Left renal pelvis (tissue), 4 donors: ENCODE results near the gene STON2. TPM values are rescaled to one million over a fixed set of nuclear protein-coding genes. Genes with fewer than 3 reads are reported as not detected.
"Not testable (repeated sequence)": the region's sequence is repeated elsewhere in the genome, so short reads cannot be mapped to it uniquely, and the experiment has no call there.

Experiments
- DNase-seq, 4 donors: peaks; one replicate each; pipeline ENCODE4 v3.0.0-alpha.2; 2013; ENCODE audit warnings: low read depth in 4 of 4, low spot score in 3 of 4
- polyA plus RNA-seq, 4 donors: library from polyadenylated mRNA; unstranded; fragments of 120-200 nt; gene quantifications; one replicate each; pipeline ENCODE4 v1.2.1, GENCODE V29; 2013; ENCODE audit not compliant: insufficient read length in 4 of 4

The STON2 gene, protein sequence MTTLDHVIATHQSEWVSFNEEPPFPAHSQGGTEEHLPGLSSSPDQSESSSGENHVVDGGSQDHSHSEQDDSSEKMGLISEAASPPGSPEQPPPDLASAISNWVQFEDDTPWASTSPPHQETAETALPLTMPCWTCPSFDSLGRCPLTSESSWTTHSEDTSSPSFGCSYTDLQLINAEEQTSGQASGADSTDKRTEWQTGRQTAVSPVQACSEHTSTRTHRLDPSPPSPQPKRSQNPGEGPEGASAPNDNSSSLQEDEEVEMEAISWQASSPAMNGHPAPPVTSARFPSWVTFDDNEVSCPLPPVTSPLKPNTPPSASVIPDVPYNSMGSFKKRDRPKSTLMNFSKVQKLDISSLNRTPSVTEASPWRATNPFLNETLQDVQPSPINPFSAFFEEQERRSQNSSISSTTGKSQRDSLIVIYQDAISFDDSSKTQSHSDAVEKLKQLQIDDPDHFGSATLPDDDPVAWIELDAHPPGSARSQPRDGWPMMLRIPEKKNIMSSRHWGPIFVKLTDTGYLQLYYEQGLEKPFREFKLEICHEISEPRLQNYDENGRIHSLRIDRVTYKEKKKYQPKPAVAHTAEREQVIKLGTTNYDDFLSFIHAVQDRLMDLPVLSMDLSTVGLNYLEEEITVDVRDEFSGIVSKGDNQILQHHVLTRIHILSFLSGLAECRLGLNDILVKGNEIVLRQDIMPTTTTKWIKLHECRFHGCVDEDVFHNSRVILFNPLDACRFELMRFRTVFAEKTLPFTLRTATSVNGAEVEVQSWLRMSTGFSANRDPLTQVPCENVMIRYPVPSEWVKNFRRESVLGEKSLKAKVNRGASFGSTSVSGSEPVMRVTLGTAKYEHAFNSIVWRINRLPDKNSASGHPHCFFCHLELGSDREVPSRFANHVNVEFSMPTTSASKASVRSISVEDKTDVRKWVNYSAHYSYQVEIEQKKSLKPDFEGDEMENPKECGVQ
- polyA plus RNA-seq, result 10 to 100 TPM in 3 of 4 donors, 1 to 10 TPM in 1; 2.5 to 53.8 (median 45.7) TPM

DNA sequence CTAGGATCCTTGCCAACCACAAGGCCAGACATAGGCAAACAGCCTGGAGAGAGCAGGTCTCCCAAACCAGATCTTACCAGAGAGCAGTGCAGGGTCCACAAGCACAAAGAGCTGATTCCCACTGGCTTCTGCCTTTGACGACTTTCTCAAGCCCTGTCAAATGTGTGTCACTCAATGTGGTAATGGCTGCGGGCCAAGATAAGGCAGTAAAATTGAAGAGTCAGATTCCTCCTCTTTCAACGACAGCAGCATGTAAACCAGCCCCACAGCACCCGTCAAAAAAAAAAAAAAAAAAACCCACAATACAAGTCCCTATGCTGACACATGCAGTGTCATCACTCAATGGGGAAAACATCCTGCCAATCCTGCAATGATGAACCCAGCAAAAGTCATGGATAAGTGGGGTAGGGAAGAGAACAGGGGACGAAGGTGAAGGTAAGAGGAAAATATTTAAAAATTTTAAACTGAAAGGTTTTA lies at the start of gene STON2:
TSS of gene STON2 (minus strand) at position 123 of the 477 bp plus-strand sequence. CDS start 1,942 bp downstream, outside the sequence.
- DNase-seq, result no peak

DNA sequence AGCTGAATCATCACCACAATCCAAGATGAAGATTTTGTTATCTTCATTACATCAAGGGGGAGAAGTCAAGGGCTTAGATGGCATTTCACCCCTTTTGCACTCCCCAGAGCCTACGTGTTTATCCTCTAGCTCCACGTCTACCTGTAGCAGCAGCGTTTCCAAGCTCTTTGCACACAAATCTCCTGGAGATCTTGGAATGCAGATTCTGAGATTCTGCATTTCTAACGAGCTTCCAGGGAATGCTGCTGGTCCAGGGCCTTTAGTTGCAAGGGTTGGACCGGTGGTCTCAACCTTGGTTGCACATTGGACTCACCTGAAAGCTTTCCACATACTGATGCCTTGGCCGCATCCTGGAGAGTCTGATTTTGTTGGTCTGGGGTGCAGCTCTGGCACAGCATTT lies 49.5 kb upstream of the STON2 start:
- DNase-seq, result no peak

DNA sequence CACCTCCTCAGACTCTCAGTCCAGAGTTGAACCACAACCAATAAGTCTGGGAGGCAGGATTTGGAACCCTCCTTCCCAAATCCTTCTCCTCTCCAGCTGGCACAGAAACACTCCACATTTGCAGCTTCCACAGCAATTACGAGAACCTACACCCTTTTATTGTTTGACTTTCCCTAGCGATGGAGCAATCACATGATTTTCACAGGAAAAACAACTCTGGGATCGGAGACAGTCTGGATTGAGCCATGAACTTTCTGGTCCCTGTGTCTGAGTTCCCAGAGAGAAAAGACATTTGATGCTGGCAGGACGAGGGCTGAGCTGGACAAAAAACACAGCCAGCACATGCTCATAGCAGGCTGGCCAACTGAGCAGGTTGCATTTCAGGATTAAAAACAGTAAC lies 49.0 kb upstream of the STON2 start:
- DNase-seq, result no peak

DNA sequence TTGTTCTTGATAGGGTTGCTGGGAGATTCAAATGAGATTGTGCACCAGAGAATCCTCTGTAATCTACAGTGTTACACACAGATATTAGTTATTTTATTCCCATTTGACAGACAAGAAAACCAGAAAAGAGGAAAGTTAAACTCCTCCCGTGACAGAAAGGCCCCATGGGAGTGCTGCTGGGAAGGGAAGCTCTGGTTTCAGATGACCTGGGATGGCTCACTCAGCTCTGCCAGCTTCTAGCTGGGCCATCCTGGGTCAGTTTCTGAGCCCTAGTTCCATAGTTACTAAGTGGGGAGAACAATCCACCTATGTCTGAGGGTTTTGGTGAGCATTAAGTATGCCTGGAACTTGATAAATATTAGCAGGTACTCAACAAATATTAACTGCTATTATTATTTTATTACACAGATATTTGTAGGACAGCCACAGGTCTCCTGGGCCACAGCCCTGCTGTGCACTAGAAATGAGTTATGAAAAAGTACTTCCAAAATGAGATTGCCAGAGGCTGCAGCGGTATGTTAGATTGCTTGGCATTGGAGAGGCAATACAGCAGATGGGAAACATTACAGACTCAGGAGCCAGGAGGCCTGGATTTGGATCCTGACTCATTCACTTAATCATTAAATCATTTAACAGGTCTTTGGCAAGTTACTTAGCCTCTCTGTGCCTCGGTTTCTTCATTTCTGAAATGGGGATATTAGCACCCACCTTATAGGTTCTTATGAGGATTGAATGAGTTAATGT lies 47.1 kb upstream of the STON2 start:
- no peak for DNase-seq

DNA sequence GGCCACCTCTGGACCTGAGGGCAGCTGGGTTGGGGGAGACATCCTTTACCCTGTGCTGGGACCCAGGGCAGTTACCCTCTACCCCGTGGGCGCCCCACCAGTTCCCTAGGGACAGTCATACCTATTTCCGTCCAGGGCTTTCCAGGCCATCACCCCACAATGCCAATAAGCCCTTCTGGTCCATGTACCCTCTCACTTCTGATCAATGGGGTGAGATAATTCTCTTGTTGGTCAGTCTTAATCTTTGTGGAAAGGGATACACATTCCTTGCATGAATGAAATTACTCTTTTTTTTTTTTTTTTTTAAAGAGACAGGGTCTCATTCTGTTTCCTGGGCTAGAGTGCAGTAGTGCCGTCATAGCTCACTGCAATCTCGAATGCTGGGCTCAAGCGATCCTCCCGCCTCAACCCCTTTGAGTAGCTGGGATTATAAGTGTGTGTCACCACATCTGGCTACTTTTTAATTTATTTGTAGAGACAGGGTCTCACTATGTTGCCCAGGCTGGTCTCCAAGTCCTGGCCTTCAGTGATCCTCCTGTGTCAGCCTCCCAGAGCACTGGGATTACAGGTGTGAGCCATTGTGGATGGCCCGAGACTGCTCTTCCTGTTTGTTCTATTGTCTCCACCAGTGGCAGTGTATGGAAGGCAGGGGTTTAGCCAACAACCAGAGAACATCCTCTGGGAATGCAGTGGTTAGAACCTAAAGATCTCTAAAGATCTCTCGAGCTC lies 46.3 kb upstream of the STON2 start:
- DNase-seq, result no peak

DNA sequence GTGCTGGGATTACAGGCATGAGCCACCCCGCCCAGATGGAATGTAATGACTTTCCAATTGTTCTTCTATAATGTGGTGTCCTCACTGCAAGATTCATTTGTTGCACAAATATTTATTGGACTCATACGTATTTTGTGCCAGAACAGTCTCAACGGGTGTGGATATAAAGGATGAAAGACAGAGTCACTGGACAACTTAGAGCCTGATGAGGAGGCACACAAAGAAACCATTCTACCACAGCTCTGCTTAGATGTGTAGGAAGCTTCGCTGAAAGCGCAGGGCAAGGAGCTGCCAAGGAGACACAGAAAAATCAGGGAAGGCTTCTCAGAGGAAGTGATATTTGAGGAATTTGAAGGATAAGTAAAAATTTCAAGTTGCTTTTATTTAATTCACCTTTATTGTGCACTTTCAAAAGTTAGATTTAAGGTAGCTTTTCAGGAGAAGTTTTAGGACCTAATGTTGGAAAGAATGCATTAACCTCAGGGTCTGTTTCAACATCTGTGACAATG lies 41.6 kb upstream of the STON2 start:
- DNase-seq, result no peak

DNA sequence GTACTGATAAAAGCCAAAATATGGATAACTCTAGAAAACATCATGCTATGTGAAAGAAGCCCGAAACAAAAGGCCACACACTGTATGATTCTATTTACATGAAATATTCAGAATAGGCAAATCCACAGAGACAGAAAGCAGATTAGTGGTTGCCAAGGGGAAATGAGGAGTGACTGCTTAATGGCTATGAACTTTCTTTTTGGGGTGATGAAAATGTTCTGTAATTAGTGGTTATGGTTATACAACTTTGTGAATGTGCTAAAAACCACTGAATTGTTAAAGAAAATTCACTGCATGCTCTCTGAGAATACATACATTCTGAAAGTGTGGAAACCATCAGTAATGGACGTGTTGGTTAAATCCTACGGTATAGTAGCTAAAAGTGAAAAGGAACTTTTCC lies 39.9 kb upstream of the STON2 start:
- DNase-seq, result no peak

DNA sequence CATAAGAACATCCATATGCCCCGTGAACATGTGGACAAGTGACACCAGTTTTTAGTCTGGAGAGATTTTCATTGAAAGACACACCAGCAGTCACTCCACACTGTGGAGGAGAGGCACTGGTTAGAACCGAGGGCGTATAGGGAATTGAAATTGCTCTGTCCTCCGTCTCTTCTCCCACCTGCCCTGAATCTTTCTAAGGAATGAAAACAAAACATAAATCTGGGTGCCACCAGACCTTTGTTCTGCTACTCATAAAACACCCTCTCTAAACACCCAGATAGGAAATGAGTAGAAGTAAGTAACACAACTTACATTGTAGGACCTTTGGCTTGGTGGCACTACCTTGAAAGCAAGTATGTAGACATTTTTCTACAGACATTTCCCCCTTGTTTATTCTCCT lies 37.1 kb upstream of the STON2 start:
- DNase-seq, result no peak

DNA sequence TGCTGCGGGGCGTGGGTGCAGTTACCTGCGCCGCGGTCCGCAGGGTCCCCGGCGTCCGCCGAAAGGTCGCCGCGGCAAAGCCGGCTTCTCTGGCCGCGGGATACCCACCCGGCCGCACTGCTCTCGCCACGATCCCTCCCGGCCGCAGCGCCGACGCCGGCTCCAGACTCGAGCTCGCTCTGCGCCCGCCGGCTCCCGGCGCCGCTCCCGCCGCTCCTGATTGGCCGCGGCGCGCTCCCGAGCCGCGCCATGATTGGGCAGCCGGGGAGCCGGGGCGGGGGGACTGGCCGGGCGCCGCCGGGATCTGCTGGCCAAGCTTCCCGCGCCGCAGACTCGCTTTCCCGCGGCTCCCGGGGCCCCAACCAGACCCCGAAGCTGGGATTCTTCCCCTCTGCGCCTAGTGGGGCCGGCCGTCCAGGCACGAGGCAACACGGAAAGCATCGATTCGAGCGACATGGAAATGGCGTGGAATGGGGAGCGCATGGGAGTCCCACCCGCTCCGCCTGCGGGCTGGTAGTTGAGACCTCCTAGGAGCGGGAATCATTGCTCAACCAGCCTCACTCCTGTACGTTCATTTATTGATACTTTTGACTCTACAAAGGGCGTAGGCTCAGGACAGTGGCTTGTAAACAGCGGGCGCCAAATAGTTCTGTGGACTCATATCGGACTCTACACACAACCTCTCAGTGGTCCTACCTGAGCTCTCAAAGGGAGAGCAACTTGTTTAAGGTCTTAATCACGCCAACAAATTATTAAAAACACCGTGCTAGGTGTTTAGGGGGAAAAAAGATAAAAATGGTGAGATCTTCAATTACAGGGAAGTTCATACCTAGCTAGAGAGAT lies 36.4 kb upstream of the STON2 start:
- peak in 3 of 4 donors; percentile 62 to 77 (median 71) for DNase-seq

DNA sequence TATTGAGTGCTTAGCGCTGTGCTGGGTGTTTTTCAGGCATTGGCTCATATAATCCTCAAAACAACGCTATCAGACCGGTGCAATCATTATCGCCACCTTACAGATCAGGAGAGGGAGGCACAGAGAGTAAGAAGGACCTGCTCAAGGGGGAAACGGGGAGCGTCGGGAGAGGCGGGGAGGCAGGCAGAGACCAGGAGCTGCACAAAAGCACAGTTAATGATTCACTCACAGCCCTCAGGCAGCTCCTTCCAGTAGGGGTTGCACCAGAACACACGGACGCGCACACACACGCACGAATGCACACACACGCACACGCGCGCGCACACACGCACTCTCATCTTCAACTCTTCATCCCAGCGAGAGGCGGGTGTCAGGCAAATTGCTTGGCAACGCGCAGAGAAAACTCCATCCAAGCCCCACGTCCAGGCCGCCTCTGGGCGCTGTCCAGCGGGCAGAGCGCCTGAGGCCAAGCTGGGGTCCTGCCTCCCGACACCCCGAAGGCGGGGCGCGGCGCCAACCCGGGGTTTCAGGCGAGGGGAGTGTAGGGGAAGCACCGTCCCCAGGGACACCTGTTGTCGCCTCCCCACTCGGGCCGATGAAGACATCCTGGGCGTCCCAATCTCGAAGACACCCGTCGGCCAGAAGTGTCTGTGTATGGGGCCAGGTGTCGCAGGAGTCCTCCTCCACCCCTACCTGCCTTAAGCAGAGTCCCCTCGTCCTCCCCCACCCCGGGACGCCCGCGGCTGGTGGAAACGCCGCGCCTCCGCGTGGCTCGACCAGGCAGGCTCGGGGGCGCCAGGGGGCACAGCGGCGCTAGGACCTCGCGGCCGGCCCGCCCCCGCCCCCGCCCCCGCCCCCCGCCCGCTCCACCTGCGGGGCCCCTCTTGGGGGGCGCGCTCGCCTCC lies 35.5 kb upstream of the STON2 start:
- peak in 3 of 4 donors; percentile 54 to 64 (median 55) for DNase-seq

DNA sequence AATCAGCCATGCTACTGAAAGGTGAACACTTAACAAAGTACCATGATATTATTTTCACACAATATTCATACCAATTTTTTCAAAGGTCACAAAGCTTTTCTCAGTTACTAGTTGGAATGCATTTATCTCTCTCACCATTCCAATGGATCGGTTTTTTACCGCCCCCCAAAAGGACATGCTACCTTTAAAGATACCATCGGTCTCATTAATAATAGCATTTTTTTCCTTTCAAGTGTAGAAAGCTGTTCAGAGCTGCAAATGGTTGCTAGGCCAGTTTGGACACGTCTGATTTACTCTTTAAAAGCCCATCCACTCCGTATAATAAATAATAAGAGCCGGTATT lies 34.9 kb upstream of the STON2 start:
- no peak for DNase-seq

DNA sequence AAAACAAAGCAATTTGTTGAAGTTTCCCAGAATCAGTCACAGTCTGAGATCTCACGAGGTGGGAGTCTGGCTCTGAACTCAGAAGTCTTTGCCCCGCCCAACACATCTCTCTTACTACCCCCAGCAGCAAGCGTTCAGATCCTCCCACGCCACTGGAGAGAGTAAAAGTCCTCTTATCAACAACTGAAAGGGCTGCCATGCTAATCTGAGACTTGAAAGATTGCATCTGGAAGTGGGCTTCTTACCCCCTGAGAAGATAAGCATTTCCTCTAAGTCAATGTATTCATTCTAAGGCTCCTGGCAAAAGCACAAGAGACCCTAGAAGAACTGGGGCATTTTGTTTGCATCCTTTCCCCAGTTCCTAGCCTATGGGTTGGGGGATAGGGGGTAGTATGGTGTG lies 34.1 kb upstream of the STON2 start:
- DNase-seq, result no peak

DNA sequence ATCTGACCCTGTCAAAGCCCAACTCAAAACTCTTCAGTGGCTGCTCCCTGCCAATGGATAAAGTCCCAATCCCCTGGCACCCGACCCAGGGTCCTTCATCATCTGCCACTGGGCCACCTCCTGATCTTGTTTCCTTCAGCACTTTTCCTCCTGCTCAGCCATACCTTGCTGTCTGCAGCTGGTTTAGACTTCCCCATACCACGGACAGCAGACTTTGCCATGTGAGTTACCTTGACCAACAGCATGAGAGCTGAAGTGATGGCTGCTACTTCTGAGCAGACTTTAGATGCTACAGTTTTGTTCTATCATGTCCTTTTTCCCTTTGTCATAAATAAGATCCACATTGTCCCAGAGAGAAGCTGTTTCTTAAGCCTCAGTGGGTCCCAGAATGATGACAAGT lies 33.3 kb upstream of the STON2 start:
- no peak for DNase-seq

DNA sequence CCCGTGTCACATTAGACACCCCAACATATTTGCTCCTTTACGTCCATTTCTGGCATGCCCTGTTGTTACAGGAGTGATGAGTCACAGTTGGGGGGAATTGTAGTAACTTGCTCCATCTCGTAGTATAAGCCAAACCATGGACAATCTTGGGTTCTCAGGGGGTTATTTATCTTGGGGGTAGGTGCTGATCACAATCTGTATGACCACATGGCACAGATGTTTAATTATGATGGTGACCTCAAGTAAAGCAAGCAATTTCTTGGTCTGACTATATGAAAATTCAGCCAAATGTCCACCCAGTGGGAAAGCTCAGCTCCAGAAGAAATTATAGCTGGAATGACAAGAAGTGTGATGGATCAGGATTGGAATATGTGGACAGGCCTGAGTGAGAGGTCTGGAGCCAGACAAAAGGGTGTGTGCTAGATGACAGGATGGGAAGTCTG lies 32.1 kb upstream of the STON2 start:
- DNase-seq, result no peak

DNA sequence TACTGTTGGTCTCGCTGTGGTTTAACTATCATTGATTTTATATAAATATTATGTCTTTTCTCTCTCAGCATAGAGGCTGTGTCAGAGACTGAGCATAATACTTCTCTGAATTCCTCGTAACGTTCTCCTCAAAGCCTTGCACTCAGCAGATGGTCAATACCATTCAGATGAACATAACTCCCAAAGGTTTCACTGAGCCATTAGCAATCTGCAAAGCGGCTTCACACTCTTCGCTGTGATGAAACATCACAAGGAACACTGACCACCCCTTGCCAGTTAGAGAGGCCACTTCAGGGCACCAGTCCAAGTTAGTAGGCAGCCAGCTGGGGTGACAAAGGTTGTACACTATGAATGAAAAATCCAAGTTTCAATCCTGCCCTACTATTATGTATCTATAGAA lies 30.1 kb upstream of the STON2 start:
- no peak for DNase-seq

DNA sequence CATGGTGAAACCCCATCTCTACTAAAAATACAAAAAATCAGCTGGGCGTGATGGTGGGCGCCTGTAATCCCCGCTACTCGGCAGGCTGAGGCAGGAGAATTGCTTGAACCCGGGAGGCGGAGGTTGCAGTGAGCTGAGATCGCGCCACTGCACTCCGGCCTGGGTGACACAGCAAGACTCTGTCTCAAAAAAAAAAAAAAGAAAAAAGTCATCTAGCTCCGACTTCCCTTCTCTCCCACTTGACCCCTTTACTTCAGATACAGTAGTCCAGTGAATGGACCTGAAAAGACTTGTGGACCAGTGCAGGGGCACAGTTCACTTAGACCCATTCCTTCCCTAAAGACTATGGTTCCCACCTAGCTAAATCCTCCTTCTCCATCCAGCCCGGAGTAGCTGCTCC lies 29.6 kb upstream of the STON2 start:
- not testable (repeated sequence) for DNase-seq

DNA sequence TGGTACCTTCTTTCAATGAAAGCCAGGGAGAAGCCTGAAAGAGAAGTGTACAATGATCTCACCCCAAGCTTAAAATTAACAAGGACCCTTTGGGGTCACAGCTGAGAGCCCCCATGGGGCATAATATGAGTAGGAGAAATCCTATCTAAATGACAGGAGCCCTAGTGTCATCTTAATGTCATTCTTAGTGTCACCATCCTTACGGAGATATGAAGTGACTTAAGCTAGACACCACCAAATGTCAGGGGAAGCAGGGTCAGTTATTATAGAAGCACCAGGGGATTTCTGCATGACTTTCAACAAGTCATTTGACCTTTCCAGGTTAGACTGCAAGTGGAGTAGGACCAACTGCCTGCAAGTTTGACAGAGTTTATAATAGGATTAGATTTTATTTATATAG lies 28.9 kb upstream of the STON2 start:
- DNase-seq, result no peak
